Ishikawa (cell line): Measurements from ENCODE around the gene PHACTR4.

Experiments used
- CEBPB ChIP-seq: IDR thresholded peaks from 2 replicates; pipeline ENCODE4 v1.6.1; 2012
- CREB1 ChIP-seq: IDR thresholded peaks from 2 replicates; pipeline ENCODE4 v1.6.1; 2012; ENCODE audit warnings: low read depth
- EGR1 ChIP-seq: IDR thresholded peaks from 2 replicates; pipeline ENCODE4 v1.6.1; 2012
- EP300 ChIP-seq: IDR thresholded peaks from 2 replicates; pipeline ENCODE4 v1.6.1; 2012; ENCODE audit warnings: borderline replicate concordance
- FOXM1 ChIP-seq: IDR thresholded peaks from 2 replicates; pipeline ENCODE4 v1.6.1; 2012; ENCODE audit warnings: low read depth, borderline replicate concordance
- NFIC ChIP-seq: IDR thresholded peaks from 2 replicates; pipeline ENCODE4 v1.6.1; 2012
- RAD21 ChIP-seq: IDR thresholded peaks from 2 replicates; pipeline ENCODE4 v1.6.1; 2012; ENCODE audit warnings: low read depth
- REST ChIP-seq: IDR thresholded peaks from 2 replicates; pipeline ENCODE4 v1.6.1; 2012; ENCODE audit warnings: low read depth, mild to moderate bottlenecking
- TAF1 ChIP-seq: IDR thresholded peaks from 2 replicates; pipeline ENCODE4 v1.6.1; 2012; ENCODE audit warnings: low read depth, mild to moderate bottlenecking
- TCF12 ChIP-seq: IDR thresholded peaks from 2 replicates; pipeline ENCODE4 v1.6.1; 2012; ENCODE audit warnings: low read depth
- TEAD4 ChIP-seq: IDR thresholded peaks from 2 replicates; pipeline ENCODE4 v1.6.1; 2012
- YY1 ChIP-seq: IDR thresholded peaks from 2 replicates; pipeline ENCODE4 v1.6.1; 2012; ENCODE audit warnings: low read depth
- ZBTB7A ChIP-seq: IDR thresholded peaks from 2 replicates; pipeline ENCODE4 v1.6.1; 2012; ENCODE audit warnings: low read depth
- TF ChIP-seq, protein P1 (sequence below): IDR thresholded peaks from 2 replicates; pipeline ENCODE4 v1.6.1; 2012
- TF ChIP-seq, protein P2 (sequence below): IDR thresholded peaks from 2 replicates; pipeline ENCODE4 v1.6.1; 2012

The PHACTR4 gene

GRCh38 chr1:28401760-28402159, 32.2 kb downstream of the PHACTR4 start:
- no peak for TF ChIP-seq YY1
- TF ChIP-seq TAF1, result no peak
- TF ChIP-seq TCF12, result no peak
- no peak for TF ChIP-seq CREB1
- TF ChIP-seq REST, result no peak
- no peak for TF ChIP-seq CEBPB
- TF ChIP-seq TEAD4, result no peak
- no peak for TF ChIP-seq RAD21
- no peak for TF ChIP-seq EGR1
- TF ChIP-seq, protein P1, sequence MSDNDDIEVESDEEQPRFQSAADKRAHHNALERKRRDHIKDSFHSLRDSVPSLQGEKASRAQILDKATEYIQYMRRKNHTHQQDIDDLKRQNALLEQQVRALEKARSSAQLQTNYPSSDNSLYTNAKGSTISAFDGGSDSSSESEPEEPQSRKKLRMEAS, result no peak
- no peak for TF ChIP-seq NFIC

- TF ChIP-seq EGR1 (no peak), FOXM1 (no peak), YY1 (no peak), CEBPB (no peak), REST (no peak), CREB1 (no peak), TEAD4 (no peak), TAF1 (no peak), NFIC (no peak), TCF12 (no peak), RAD21 (no peak), ZBTB7A (no peak)
- TF ChIP-seq, protein P2, sequence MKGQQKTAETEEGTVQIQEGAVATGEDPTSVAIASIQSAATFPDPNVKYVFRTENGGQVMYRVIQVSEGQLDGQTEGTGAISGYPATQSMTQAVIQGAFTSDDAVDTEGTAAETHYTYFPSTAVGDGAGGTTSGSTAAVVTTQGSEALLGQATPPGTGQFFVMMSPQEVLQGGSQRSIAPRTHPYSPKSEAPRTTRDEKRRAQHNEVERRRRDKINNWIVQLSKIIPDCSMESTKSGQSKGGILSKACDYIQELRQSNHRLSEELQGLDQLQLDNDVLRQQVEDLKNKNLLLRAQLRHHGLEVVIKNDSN, result no peak
- TF ChIP-seq, protein P1, result no peak
These were observed 39.5 kb downstream of the PHACTR4 start for GRCh38 chr1:28409090-28409489.

- TF ChIP-seq NFIC (no peak), CREB1 (no peak), TCF12 (no peak), ZBTB7A (no peak), CEBPB (no peak), FOXM1 (no peak), TEAD4 (no peak)
- TF ChIP-seq, protein P1, result no peak
These were observed 42.1 kb downstream of the PHACTR4 start for GRCh38 chr1:28411656-28412055.

DNA sequence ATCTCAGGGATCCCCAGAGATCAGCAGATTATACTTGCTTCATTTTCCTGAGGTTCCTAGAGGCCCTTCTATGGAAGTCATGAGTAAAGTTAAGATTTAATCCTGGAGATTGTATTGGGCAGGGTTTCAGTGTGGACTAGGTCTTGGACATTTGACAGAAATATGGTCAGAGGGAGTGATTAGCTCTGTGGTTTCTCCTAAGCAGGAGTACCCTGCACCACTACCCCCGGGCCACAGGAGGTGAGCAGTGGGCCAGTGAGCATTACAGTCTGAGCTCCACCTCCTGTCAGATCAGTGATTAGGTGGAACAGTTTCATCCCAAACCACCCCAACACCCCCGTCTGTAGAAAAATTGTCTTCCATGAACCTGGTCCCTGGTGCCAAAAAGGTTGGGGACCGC, 43.2 kb downstream of the PHACTR4 start:
- TF ChIP-seq RAD21 (no peak), TCF12 (no peak), TEAD4 (no peak), ZBTB7A (no peak), NFIC (no peak), CEBPB (no peak), CREB1 (no peak), YY1 (no peak), REST (no peak), FOXM1 (no peak), TAF1 (no peak), EP300 (no peak), EGR1 (no peak)
- TF ChIP-seq, protein P1, result no peak
- TF ChIP-seq, protein P2, result no peak
